ENCODE results near the gene TRIM2.
A peak's percentile ranks its signal among the peaks of the same experiment; 100 is the strongest.

Gene TRIM2

GRCh38 chr4:153345012-153345981, 141.1 kb downstream of the TRIM2 start:
- peak overlapping the region; percentile 55 to 91 for H3K4me3 ChIP-seq (ENCODE audit: low read length in 2 of 2)
- peak overlapping the region; percentile 87 for H3K23ac ChIP-seq (ENCODE audit: low read depth, low read length, poor library complexity)
- H3K14ac ChIP-seq (ENCODE audit: low read length) = peak overlapping the region; percentile 76
- peak; percentile 70 for DNase-seq (ENCODE audit: low spot score)
- H3K4me1 ChIP-seq (ENCODE audit: control insufficient read depth in 2 of 2, insufficient read depth in 1 of 2, low read depth in 1 of 2, low read length in 2 of 2) = peaks cover 6 to 7% of the 10 kb centered on the region in 2 donors
- H3K27ac ChIP-seq (replicated peaks; ENCODE audit: low read length) = peak overlapping the region; percentile 86
- H2BK120ac ChIP-seq (ENCODE audit: low read depth, low read length) = peak overlapping the region; percentile 94
- H4K91ac ChIP-seq (ENCODE audit: low read depth, low read length, poor library complexity) = no peak overlapping the region
- H2BK15ac ChIP-seq (ENCODE audit: low read length) = no peak overlapping the region
- H2BK12ac ChIP-seq (ENCODE audit: low read length) = no peak overlapping the region
- H2BK5ac ChIP-seq (ENCODE audit: low read length) = peak overlapping the region; percentile 93
- H2AFZ ChIP-seq (ENCODE audit: low read length) = peak overlapping the region; percentile 83
- H3K4ac ChIP-seq (ENCODE audit: low read length) = no peak overlapping the region
- H3K18ac ChIP-seq (ENCODE audit: low read length) = peak overlapping the region; percentile 95
- H3K79me1 ChIP-seq (ENCODE audit: low read depth, low read length) = no peaks in the 10 kb centered on the region
- H2AK5ac ChIP-seq (ENCODE audit: low read depth, low read length) = no peak overlapping the region
- no peaks in the 10 kb centered on the region for H3K9me3 ChIP-seq (replicated peaks in 1 of 2; ENCODE audit: control insufficient read depth in 2 of 2, insufficient read depth in 1 of 2, low read depth in 1 of 2, low read length in 2 of 2)
- H4K8ac ChIP-seq (ENCODE audit: low read depth, low read length) = no peak overlapping the region
- peaks cover 2 to 23% of the 10 kb centered on the region in 2 donors for H3K36me3 ChIP-seq (replicated peaks in 1 of 2; ENCODE audit: control insufficient read depth in 2 of 2, insufficient read depth in 2 of 2, low read length in 2 of 2)
- peak overlapping the region; percentile 90 for H3K4me2 ChIP-seq (ENCODE audit: insufficient read depth, low read length, poor library complexity, severe bottlenecking)
- no peaks in the 10 kb centered on the region for H3K27me3 ChIP-seq (ENCODE audit: control insufficient read depth in 3 of 3, insufficient read depth in 3 of 3, low read depth in 1 of 3, low read length in 3 of 3)
- WGBS, 2 donors (ENCODE audit: extremely low coverage in 2 of 2, insufficient read length in 2 of 2, insufficient replicate concordance in 1 of 2) = no CpG with 5 or more reads among the region's 44 CpGs
- no peak overlapping the region for H3K9ac ChIP-seq (ENCODE audit: low read depth, low read length, poor library complexity)

GRCh38 chr4:153346031-153346430, 141.8 kb downstream of the TRIM2 start:
- Histone ChIP-seq H3K27ac (replicated peaks; ENCODE audit: low read length) (no peak overlapping the region), H4K91ac (ENCODE audit: low read depth, low read length, poor library complexity) (no peak overlapping the region), H4K8ac (ENCODE audit: low read depth, low read length) (no peak overlapping the region), H3K4me2 (ENCODE audit: insufficient read depth, low read length, poor library complexity, severe bottlenecking) (no peak overlapping the region), H3K27me3 (ENCODE audit: control insufficient read depth in 3 of 3, insufficient read depth in 3 of 3, low read depth in 1 of 3, low read length in 3 of 3) (no peaks in the 10 kb centered on the region), H3K9ac (ENCODE audit: low read depth, low read length, poor library complexity) (no peak overlapping the region), H3K14ac (ENCODE audit: low read length) (no peak overlapping the region), H3K23ac (ENCODE audit: low read depth, low read length, poor library complexity) (no peak overlapping the region), H2BK15ac (ENCODE audit: low read length) (no peak overlapping the region), H3K18ac (ENCODE audit: low read length) (no peak overlapping the region), H2BK5ac (ENCODE audit: low read length) (no peak overlapping the region), H3K79me1 (ENCODE audit: low read depth, low read length) (no peaks in the 10 kb centered on the region), H2AFZ (ENCODE audit: low read length) (peak overlapping the region; percentile 83), H3K4me1 (ENCODE audit: control insufficient read depth in 2 of 2, insufficient read depth in 1 of 2, low read depth in 1 of 2, low read length in 2 of 2) (peaks cover 6 to 7% of the 10 kb centered on the region in 2 donors), H2BK12ac (ENCODE audit: low read length) (no peak overlapping the region), H3K36me3 (replicated peaks in 1 of 2; ENCODE audit: control insufficient read depth in 2 of 2, insufficient read depth in 2 of 2, low read length in 2 of 2) (peaks cover 0 to 23% of the 10 kb centered on the region in 2 donors), H3K4ac (ENCODE audit: low read length) (no peak overlapping the region), H2BK120ac (ENCODE audit: low read depth, low read length) (no peak overlapping the region), H3K9me3 (replicated peaks in 1 of 2; ENCODE audit: control insufficient read depth in 2 of 2, insufficient read depth in 1 of 2, low read depth in 1 of 2, low read length in 2 of 2) (no peaks in the 10 kb centered on the region), H3K4me3 (ENCODE audit: low read length in 2 of 2) (peak overlapping the region in 1 of 2 donors; percentile 55), H2AK5ac (ENCODE audit: low read depth, low read length) (no peak overlapping the region)
- no peak for DNase-seq (ENCODE audit: low spot score)
- WGBS, 2 donors (ENCODE audit: extremely low coverage in 2 of 2, insufficient read length in 2 of 2, insufficient replicate concordance in 1 of 2) = 100% methylated on average over 1 of the region's 2 CpGs; no CpG with 5 or more reads in 1 of the 2 donors

GRCh38 chr4:153346563-153346962, 142.3 kb downstream of the TRIM2 start:
- Histone ChIP-seq H3K14ac (ENCODE audit: low read length) (no peak overlapping the region), H2BK15ac (ENCODE audit: low read length) (no peak overlapping the region), H2BK12ac (ENCODE audit: low read length) (no peak overlapping the region), H3K23ac (ENCODE audit: low read depth, low read length, poor library complexity) (no peak overlapping the region), H3K27ac (replicated peaks; ENCODE audit: low read length) (no peak overlapping the region), H3K36me3 (replicated peaks in 1 of 2; ENCODE audit: control insufficient read depth in 2 of 2, insufficient read depth in 2 of 2, low read length in 2 of 2) (peaks cover 0 to 23% of the 10 kb centered on the region in 2 donors), H3K18ac (ENCODE audit: low read length) (no peak overlapping the region), H2BK5ac (ENCODE audit: low read length) (no peak overlapping the region), H4K8ac (ENCODE audit: low read depth, low read length) (no peak overlapping the region), H2AFZ (ENCODE audit: low read length) (no peak overlapping the region), H2BK120ac (ENCODE audit: low read depth, low read length) (no peak overlapping the region), H3K4ac (ENCODE audit: low read length) (no peak overlapping the region), H2AK5ac (ENCODE audit: low read depth, low read length) (no peak overlapping the region), H3K9ac (ENCODE audit: low read depth, low read length, poor library complexity) (no peak overlapping the region), H3K27me3 (ENCODE audit: control insufficient read depth in 3 of 3, insufficient read depth in 3 of 3, low read depth in 1 of 3, low read length in 3 of 3) (no peaks in the 10 kb centered on the region), H3K4me1 (ENCODE audit: control insufficient read depth in 2 of 2, insufficient read depth in 1 of 2, low read depth in 1 of 2, low read length in 2 of 2) (peaks cover 6 to 7% of the 10 kb centered on the region in 2 donors), H3K4me2 (ENCODE audit: insufficient read depth, low read length, poor library complexity, severe bottlenecking) (no peak overlapping the region), H3K4me3 (ENCODE audit: low read length in 2 of 2) (peak overlapping the region in 1 of 2 donors; percentile 55), H3K9me3 (replicated peaks in 1 of 2; ENCODE audit: control insufficient read depth in 2 of 2, insufficient read depth in 1 of 2, low read depth in 1 of 2, low read length in 2 of 2) (no peaks in the 10 kb centered on the region), H4K91ac (ENCODE audit: low read depth, low read length, poor library complexity) (no peak overlapping the region), H3K79me1 (ENCODE audit: low read depth, low read length) (no peaks in the 10 kb centered on the region)
- peak; percentile 6 for DNase-seq (ENCODE audit: low spot score)
- WGBS, 2 donors (ENCODE audit: extremely low coverage in 2 of 2, insufficient read length in 2 of 2, insufficient replicate concordance in 1 of 2) = no CpG with 5 or more reads among the region's 5 CpGs

DNA sequence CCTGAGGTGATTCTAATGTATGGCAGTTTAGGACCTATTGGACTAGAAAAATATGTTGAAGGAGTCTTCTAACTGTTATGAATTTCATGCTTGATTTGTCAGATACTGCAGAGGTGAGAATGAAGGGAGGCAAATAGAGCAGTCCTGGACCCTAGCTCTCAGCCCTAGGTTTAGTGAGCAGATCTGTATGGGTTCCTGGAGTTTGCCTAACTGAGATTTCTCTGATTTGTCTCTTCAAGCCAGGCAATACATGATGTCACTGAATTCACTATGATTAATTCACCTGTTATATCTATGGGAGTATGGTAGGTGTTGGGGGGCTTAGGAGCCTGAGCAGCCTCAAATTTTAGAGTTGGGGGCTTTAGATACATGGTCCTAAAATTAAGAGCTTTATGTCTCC, 142.9 kb downstream of the TRIM2 start:
- H3K4me1 ChIP-seq (ENCODE audit: control insufficient read depth in 2 of 2, insufficient read depth in 1 of 2, low read depth in 1 of 2, low read length in 2 of 2) = peaks cover 6 to 7% of the 10 kb centered on the region in 2 donors
- no peak overlapping the region for H4K91ac ChIP-seq (ENCODE audit: low read depth, low read length, poor library complexity)
- no peak overlapping the region for H2AFZ ChIP-seq (ENCODE audit: low read length)
- no peak overlapping the region for H3K4me2 ChIP-seq (ENCODE audit: insufficient read depth, low read length, poor library complexity, severe bottlenecking)
- H3K4me3 ChIP-seq (ENCODE audit: low read length in 2 of 2) = no peak overlapping the region
- no peak overlapping the region for H2AK5ac ChIP-seq (ENCODE audit: low read depth, low read length)
- no peaks in the 10 kb centered on the region for H3K79me1 ChIP-seq (ENCODE audit: low read depth, low read length)
- no peak overlapping the region for H3K4ac ChIP-seq (ENCODE audit: low read length)
- no peak overlapping the region for H3K23ac ChIP-seq (ENCODE audit: low read depth, low read length, poor library complexity)
- H3K9ac ChIP-seq (ENCODE audit: low read depth, low read length, poor library complexity) = no peak overlapping the region
- H3K27me3 ChIP-seq (ENCODE audit: control insufficient read depth in 3 of 3, insufficient read depth in 3 of 3, low read depth in 1 of 3, low read length in 3 of 3) = no peaks in the 10 kb centered on the region
- no peaks in the 10 kb centered on the region for H3K9me3 ChIP-seq (replicated peaks in 1 of 2; ENCODE audit: control insufficient read depth in 2 of 2, insufficient read depth in 1 of 2, low read depth in 1 of 2, low read length in 2 of 2)
- H2BK15ac ChIP-seq (ENCODE audit: low read length) = no peak overlapping the region
- H3K36me3 ChIP-seq (replicated peaks in 1 of 2; ENCODE audit: control insufficient read depth in 2 of 2, insufficient read depth in 2 of 2, low read length in 2 of 2) = peaks cover 0 to 27% of the 10 kb centered on the region in 2 donors
- H3K14ac ChIP-seq (ENCODE audit: low read length) = no peak overlapping the region
- H3K18ac ChIP-seq (ENCODE audit: low read length) = no peak overlapping the region
- H4K8ac ChIP-seq (ENCODE audit: low read depth, low read length) = no peak overlapping the region
- H2BK120ac ChIP-seq (ENCODE audit: low read depth, low read length) = no peak overlapping the region
- H2BK5ac ChIP-seq (ENCODE audit: low read length) = no peak overlapping the region
- no peak for DNase-seq (ENCODE audit: low spot score)
- H3K27ac ChIP-seq (replicated peaks; ENCODE audit: low read length) = no peak overlapping the region
- H2BK12ac ChIP-seq (ENCODE audit: low read length) = no peak overlapping the region
